K562 (cell line): ENCODE measurements around the gene NDUFAF2. TPM values are rescaled to one million over a fixed set of nuclear protein-coding genes. Genes with fewer than 3 reads are reported as not detected.

Experiments
- AFF1 ChIP-seq, 2 experiments: fragments of 450-650 bp; IDR thresholded peaks; 2 replicates each; pipeline ENCODE4 v1.6.1; 2018; ENCODE audit warnings: mild to moderate bottlenecking in 2 of 2, low read depth in 1 of 2; ENCODE audit not compliant: partially characterized antibody in 2 of 2
- FOXA3 ChIP-seq, 2 experiments: fragments of 450-650 bp in 1 of 2; sonication (generic) in 1 of 2; formaldehyde crosslinking; IDR thresholded peaks in 1 of 2; conservative IDR thresholded peaks in 1 of 2; 2 replicates each; pipeline versions ENCODE4 v1.4.0 to v1.8.0; 2020 to 2022; ENCODE audit warnings: mild to moderate bottlenecking in 2 of 2, missing genetic modification reagents in 1 of 2
- ILF3 ChIP-seq: fragments of 450-650 bp; IDR thresholded peaks from 2 replicates; pipeline ENCODE4 v1.6.1; 2018; ENCODE audit warnings: antibody characterized with exemption, mild to moderate bottlenecking, moderate library complexity, borderline replicate concordance
- KDM4B ChIP-seq, 2 experiments: fragments of 450-650 bp in 1 of 2; sonication (generic) in 1 of 2; IDR thresholded peaks; 2 replicates each; pipeline ENCODE4 v1.6.1; 2016 to 2017; ENCODE audit warnings: borderline replicate concordance in 2 of 2, antibody characterized with exemption in 1 of 2, low read depth in 1 of 2, mild to moderate bottlenecking in 1 of 2
- NFE2 ChIP-seq: IDR thresholded peaks from 2 replicates; pipeline ENCODE4 v1.6.1; 2014; ENCODE audit warnings: antibody characterized with exemption, low read depth
- PKNOX1 ChIP-seq: fragments of 450-650 bp; IDR thresholded peaks from 2 replicates; pipeline ENCODE4 v1.6.1; 2016
- POU5F1 ChIP-seq: fragments of 150-350 bp; IDR thresholded peaks from 2 replicates; pipeline ENCODE4 v1.6.1; 2014; ENCODE audit warnings: borderline replicate concordance, low read length, low read depth, mild to moderate bottlenecking; ENCODE audit not compliant: partially characterized antibody
- TCF15 ChIP-seq: fragments of 250-450 bp; sonication (Bioruptor Pico); IDR thresholded peaks from 2 replicates; pipeline ENCODE4 v1.8.0; 2022; ENCODE audit warnings: moderate library complexity, mild to moderate bottlenecking, inconsistent platforms
- VEZF1 ChIP-seq: fragments of 200-800 bp; sonication (Bioruptor generic); IDR thresholded peaks from 2 replicates; pipeline ENCODE4 v1.6.1; 2017; ENCODE audit warnings: missing genetic modification characterization, missing compliant biosample characterization
- ZBTB26 ChIP-seq: fragments of 450-650 bp; formaldehyde crosslinking; IDR thresholded peaks from 2 replicates; pipeline ENCODE4 v1.4.0; 2022; ENCODE audit warnings: missing genetic modification characterization
- ZNF311 ChIP-seq: fragments of 250-450 bp; sonication (Bioruptor Pico); IDR thresholded peaks from 2 replicates; pipeline ENCODE4 v1.4.0; 2020; ENCODE audit warnings: mild to moderate bottlenecking, moderate library complexity
- ZNF655 ChIP-seq: fragments of 250-450 bp; sonication (Bioruptor Pico); IDR thresholded peaks from 2 replicates; pipeline ENCODE4 v1.5.0; 2021
- ZNF717 ChIP-seq: fragments of 250-450 bp; sonication (Bioruptor Pico); IDR thresholded peaks from 2 replicates; pipeline ENCODE4 v1.5.0; 2021
- ZNF740 ChIP-seq, 3 experiments: fragments of 200-800 bp in 1 of 3; sonication (Bioruptor generic) in 1 of 3; sonication (generic) in 1 of 3; formaldehyde crosslinking in 1 of 3; IDR thresholded peaks; 2 replicates each; pipeline versions ENCODE4 v1.6.1 to v1.8.0; 2016 to 2022; ENCODE audit warnings: mild to moderate bottlenecking in 2 of 3, missing compliant biosample characterization in 2 of 3, missing genetic modification characterization in 2 of 3, missing genetic modification reagents in 1 of 3
- polyA plus RNA-seq, 8 experiments: library from polyadenylated mRNA; depleted of rRNA in 4 of 8; stranded (reverse) in 5 of 8; unstranded in 3 of 8; fragments of >200 nt; fragmentation: Nextera tagmentation in 2 of 8; fragmentation: Illumina TruSeq in 1 of 8; extraction: Ambion mirVana in 2 of 8; extraction: Trizol in 1 of 8; gene quantifications; 2 replicates each; pipeline versions ENCODE4 v1.2.1 to v1.2.3, GENCODE V29; 2011 to 2014; ENCODE audit warnings: inconsistent platforms in 1 of 8, missing spikeins in 1 of 8
- total RNA-seq, 7 experiments: library from RNA; depleted of rRNA in 6 of 7; stranded (reverse); fragments of >200 nt in 6 of 7; fragmentation: Illumina TruSeq in 2 of 7; extraction: Trizol in 2 of 7; gene quantifications; 2 replicates each; pipeline versions ENCODE4 v1.2.1 to v1.2.3, GENCODE V29; 2011 to 2021; ENCODE audit warnings: low replicate concordance in 1 of 7

The NDUFAF2 gene
- total and polyA plus RNA-seq, 9 of the 15 experiments (the other 6 are each of a cell fraction or from before 2014, with no cell fraction given) = 56.0 to 155 (median 95.9) TPM

- TF ChIP-seq PKNOX1 (peak; percentile 45; the same call in 1 of the 2 replicates), ZBTB26 (CRISPR knock-in tag) (no peak), ZNF655 (CRISPR knock-in tag) (no peak), AFF1 (IDR thresholded peaks at IDR 0.05; ENCODE audit: low read depth in 1 of 2, partially characterized antibody in 2 of 2) (no peak), TCF15 (CRISPR knock-in tag) (no peak), ZNF717 (no peak), ILF3 (no peak), VEZF1 (CRISPR knock-in tag) (no peak), KDM4B (IDR thresholded peaks at IDR 0.05; ENCODE audit: borderline replicate concordance in 2 of 2, low read depth in 1 of 2) (no peak), NFE2 (no peak), ZNF740 (CRISPR knock-in tag; IDR thresholded peaks at IDR 0.05) (no peak), ZNF740 (tag; IDR thresholded peaks at IDR 0.05) (no peak), ZNF311 (CRISPR knock-in tag) (no peak), POU5F1 (no peak), FOXA3 (CRISPR knock-in tag; conservative IDR thresholded peaks at IDR 0.05 in 1 of 2, IDR thresholded peaks at IDR 0.05 in 1 of 2) (no peak; a peak in 1 of 4 replicates)
Measured at GRCh38 chr5:60977956-60978737, 33.1 kb downstream of the NDUFAF2 start (continued).
